GM19025 (cell line): ENCODE results near the gene CATSPER1.

Source experiments
- ATAC-seq: cut with Tn5 transposase; IDR thresholded peaks from one replicate; pipeline ENCODE4 v1.9.1; 2021; ENCODE audit warnings: mild to moderate bottlenecking, low read depth, moderate library complexity; ENCODE audit not compliant: unreplicated experiment

The CATSPER1 gene

DNA sequence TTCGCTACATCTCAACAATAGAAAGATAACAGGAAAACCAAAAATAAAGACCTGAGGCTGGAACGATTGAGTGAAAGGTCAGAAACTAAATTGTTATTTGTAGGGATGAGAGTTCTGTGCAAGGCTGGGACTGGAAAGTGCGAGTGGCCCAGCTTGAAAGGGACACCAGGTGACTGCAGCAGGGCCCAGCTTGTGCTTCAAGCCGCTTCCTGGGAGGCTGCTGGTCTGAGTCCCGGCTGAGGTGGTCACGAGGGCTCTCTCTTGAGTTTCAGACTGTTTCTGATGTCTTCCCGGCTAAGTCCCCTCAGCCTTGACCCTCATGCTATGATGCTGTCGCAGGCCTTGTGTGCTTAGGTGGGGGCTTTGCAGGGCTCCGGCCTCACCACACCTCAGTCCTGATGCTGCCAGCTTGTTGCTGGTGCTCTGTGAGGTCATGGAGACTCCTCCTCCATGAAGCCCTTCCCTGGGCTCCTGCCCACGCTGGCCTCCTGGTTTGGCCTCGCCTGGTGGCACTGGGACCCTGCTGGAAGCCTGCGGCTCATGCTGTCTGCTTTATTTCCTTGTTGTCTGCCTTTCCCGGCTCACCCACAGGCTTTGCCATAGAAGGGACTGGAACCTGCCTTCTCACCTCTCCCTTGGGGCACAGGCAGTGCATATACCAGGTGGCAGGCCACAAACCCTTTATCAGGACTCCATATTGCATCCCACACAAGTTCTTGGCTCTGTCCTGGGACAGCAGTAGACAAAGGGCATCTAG lies 20.0 kb downstream of the CATSPER1 start:
- ATAC-seq: no peak

DNA sequence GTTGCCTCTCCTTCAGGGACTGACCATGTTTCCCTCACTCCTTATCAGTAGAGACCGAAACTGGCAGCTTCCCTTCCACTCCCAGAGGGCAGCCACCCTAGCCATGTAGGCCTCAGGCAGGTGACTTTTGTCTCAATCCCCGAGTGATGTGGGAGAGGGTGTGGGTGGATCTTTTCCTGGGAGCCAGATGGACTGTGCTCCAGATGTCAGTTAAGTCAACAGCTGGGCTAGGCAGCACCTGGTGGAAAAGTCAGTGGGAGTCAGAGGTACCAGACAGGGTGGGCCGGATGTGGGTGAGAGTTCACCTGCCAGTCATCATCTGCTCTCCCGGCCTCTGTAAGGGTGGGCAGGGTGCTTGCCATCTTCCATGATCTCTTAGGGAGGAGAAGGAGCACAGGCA lies 22.1 kb downstream of the CATSPER1 start:
- no peak for ATAC-seq

DNA sequence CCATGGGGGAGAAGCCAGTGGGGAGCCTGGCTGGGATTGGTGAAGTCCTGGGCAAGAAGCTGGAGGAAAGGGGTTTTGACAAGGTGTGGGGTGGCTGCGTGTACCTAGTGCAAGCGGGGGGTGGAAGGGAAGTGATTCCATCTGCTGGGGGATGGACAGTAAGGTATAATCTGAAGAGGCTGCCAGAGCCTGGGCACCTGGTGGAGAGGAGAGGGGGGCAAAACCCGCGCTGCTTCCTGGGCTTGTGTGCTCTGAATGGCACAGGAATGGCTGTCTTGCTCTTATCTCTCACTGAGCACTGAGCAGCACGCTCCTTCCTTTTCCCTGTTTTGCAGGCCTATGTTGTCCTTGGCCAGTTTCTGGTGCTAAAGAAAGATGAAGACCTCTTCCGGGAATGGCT lies 23.0 kb downstream of the CATSPER1 start:
- ATAC-seq: no peak

DNA sequence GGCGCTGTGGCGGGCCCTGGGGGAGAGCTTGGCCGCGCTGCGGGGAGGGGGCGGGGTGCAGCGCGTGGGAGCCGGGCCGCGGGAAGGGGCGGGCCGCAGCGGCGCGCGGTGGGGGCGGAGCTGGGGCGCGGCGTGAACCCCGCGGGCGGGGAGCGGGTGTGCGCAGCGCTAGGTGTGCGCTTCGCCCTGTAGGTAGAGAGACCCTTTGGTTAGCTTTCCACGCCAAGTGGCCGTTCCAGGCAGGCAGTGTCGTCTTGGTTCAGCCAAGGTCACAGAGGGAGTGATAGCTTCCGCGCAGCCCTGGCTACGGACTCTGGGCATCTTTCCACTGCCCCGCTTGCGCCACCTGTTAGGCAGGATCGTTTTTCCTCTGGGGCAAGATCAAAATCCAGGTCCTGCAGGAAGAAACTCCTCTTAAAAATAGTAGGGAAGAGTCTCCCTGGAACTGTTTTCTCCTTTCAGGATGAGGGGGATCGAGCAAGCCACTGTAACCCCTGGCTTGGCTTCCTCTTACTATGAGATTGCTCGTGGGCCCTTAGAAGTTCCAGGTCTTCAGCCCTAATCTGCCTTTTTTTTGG lies 23.5 kb downstream of the CATSPER1 start:
- ATAC-seq: peak; percentile 47

DNA sequence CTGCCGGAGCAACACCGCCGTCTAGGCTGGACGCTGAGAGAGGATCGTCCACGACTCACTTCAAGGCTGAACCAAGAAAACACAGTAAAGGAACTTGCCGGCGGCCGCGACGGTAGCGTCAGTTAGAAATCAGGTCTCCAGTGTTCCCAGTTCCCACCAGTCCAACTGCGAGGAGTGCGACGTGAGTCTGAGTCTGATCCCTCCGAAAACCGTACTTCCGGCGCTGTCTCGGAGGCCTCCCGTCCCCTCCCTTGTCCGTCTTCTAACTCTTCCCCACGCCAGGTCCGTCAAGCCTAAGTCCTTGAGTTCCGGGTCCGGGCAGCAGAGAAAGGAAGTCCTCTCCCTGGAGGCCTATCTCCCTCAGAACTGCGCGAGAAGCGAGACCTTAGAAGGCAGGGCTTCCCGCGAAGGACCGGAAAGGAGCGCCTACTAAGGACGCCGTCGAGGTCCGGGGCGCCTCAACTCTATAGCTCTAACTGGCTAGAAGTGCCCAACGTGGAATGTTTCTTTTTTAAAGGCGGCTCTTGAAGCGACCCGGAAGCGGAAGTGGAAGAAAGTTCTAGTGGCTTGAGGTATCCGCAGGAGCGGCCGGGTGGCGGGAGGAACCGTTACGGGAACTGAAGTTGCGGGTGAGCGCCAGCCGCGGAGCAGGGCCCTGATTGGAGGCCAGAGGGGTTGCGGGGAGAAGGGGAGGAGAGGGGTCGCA lies 24.2 kb downstream of the CATSPER1 start, which contains the start of the genes BANF1 and EIF1AD:
BANF1 (plus strand) TSS at position 562 of the 706 bp plus-strand sequence. CDS start 748 bp downstream, outside the sequence.
EIF1AD (minus strand) TSS at position 216 of the 706 bp plus-strand sequence. CDS start 1,768 bp downstream, outside the sequence.
- ATAC-seq: peak; percentile 85

DNA sequence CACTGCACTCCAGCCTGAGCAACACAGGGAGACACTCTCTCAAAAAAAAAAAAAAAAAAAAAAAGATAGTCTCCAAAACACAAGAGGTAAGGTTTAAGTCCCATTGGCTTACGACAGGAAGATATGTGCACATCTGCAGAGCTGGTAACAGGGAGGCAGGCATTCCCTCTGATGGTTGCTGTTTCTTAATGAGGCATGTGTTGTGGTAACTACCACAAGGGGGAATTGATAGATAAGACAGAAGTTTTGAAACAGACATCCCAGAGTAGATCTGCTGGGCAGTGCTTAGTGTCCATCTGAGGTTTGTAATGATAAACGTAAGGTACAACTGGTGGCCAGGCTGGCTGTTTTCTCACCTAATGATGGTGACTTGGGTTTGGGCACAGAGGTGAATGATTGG lies 29.0 kb downstream of the CATSPER1 start:
- ATAC-seq: no peak

DNA sequence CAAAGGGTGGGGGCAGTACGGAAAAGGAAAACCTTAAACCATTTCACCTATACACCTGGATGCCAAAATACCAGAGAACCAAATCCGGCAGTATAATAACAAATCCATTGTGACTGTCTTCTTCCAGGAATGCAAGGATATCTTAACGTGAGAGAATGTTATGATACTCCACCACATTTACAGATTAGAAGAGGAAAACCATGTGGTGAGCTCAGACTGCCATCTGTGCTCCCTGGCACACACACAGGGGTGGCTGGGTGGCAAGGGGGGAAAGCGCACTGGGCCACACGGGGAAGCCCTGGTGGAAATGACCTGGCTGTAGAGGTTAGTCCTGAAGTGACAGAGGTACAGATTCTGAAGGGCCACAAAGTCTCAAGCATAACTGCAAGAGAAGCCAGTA lies 34.2 kb downstream of the CATSPER1 start:
- ATAC-seq: no peak

DNA sequence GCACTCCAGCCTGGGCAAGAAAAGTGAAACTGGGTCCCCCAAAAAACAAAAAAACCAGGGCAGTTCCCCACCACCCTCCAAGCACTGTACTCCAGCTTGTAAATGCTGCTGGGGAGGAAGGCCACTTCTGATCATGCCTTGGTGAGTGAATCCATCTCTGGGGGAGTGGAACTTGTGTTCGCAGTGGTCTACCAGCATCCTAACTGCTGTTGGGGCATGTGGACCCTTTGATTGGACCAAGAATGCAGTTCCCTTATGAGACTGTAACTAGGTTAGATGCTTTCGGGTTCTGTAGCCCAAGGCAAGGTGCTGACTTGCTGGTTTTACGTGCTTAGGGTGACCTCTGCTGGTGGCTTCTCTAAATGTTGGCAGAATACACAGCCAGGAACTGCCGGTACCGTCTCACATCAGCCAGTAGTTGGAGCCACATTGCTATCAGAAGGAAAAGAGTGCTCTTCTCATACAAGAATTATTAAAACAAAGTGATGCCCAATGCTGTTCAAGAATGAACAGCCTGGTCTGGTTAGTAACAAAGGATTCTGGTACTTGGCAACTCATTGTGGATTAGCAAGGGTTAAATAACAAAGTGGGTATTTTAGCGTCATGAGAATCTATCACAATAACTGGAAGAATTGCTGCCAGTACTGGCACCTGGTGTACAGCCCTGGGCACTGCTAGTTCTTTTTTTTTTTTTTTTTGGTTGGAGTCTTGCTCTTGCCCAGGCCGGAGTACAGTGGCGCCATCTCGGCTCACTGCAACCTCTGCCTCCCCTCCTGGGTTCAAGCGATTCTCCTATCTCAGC lies 37.3 kb downstream of the CATSPER1 start:
- peak; percentile 87 for ATAC-seq

DNA sequence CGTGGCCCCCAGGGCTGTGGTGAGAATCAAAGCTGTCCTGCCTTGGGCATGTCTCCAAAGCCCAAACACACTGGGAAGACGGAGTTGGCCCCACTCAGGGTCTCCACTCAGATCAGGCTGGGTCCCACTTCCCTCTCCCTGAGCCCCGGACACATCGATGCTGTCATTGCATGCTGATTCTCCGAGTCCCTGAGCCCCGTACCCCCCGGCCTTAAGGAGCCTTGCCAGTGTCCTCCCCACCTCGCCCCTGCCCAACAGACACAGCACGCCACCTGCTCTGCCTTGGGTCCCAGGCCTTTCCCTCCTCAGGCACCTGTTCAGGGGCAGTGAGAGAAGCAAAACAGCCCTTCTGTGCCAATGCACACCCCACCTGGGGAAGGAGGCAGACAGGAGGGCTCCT lies 38.9 kb downstream of the CATSPER1 start:
- no peak for ATAC-seq

DNA sequence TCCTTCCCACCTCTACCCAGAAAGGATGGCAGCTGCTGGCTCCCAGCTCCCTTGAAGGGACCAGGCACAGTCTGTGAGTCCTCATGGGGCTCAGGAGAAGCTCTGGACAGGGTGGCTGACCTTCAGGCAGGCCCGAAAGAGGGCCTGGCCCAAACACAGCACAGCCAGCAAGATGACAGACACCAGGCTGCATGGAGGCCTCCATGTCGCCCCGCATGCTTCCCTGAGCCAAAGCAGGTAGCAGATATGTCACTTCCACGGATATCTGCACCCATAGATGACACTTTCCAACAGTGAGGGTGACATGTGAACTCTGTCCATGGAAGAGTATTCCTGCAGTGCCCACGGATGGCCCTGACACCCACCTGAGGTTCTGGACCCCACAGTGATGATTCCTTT lies 42.7 kb downstream of the CATSPER1 start:
- ATAC-seq: no peak

DNA sequence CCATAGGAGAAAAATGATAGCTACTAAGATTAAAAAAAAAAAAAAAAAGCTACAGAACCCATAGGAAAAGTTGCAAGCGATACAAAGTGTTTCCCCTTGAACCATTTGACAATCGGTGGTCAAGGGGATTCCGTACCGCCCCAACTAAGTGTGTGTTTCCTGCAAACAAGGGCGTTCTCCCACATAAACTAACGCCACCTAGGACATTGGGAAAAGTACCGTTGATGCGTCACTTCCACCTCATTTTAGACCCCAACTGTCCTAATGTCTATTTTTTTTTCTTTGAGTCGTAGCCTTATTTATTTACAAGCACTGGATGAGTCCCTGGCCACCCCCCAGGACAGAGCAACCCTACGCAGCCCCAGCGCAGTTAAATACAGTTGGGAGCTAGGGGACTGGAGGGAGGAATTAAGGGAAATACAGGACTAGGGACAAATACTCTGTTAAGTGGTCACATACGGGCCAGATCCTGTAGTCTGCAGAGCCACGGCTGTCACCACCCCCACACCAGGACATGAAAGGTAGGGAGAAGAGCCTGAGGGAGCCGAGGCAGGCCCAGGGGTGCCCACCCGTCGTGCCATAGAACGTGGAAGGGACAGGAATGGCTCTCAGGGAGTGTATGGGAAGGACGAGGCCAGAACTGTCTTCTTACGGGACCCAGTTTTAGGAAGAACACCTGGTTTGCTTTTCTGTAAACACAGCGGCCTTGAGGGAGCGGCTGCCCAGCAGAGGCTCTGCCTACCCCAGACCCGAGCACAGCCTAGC lies 43.3 kb downstream of the CATSPER1 start:
- ATAC-seq: no peak

DNA sequence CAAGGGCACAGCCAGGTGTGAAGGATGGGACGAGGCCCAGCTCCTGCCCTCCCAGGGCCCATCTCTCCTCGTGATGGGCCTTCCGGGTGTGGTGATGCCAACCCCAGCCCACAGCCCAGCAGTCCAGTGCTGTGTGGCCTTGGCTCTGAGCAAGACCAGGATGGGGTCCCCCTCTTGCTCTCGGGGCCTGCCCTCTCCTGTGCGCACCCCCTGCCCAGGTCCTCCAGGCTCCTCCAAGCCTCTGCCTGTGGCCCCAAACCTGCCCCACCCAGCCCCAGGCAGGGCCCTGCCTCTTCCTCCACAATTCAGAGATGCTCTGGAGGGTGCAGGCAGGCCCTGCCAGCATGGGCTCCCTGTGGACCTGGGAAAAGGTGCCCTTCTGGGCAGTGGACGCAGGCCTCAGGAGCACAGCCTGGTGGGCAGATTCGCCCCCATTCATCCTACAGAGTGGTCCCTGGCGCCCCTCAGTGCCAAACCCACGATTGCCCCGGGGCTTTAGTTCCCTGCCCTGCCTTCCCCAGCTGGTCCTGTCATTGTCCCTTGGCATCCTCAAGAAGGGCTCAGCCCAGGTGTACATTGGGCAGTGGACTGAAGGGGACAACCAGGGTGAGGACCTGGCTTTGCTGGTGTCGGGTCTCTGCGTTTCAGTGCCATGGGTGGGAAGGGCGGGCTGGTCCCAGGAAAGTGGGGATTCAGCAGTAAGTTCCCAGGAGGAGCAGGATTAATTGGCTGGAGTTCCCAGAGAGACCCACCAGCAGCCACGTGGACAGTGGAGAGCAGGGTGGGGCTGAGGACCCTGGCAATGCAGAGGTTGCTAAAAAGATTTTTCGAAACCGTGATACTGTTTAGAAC lies 44.1 kb downstream of the CATSPER1 start:
- ATAC-seq: no peak

DNA sequence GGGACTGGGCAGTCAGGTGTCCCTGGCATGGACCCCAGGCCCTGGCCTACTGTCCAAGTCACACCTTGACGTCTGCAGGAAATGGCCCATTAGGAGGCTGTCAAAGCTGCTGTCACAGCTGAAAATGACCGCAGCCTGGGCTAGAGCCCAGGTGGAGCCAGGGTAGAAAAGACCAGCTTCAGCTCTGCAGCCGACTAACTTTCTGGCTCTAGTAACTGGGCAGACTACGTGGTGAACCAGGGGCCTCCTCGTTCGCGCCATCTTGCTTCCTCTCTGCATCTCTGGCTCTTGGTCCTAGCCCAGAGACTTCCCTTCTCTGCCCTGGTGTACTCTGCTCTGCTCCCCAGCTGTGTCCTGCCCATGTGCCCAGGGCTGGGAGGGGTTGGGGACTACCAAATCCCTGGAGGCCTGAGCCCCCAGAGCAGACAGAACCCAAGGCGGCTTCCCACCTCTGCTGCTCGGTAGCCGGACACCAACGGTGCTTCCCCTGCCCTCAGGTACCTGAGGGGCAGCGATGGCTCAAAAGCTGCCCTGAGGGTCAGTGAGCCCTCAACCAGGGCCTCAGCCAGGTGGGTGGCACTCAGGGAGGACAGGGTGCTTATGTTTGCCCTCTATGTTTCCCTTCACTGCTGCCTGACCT lies 45.1 kb downstream of the CATSPER1 start:
- ATAC-seq: no peak

DNA sequence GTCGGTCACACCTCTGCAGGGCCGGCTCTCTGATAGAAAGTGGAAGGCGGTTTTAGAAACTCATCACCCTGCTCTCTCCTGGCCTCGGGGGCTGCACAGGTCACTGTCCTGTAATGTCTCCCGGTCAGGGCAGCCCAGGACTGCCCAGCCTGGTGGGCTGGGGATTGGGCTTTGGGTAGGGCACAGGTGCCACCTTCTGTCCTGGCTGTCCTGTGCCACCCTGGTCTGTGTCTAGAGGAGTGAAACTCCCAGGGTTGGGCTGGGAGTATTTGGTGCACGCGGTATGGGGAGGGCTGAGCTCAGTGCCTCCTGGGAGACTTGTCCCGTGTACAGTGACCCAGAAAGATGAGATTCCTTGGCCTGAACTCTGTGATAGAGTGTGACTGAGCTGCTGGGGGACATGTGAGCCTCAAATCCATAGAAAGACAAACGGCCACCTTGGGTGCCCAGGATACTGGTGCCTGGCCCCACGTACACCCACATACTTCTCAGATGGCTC lies 47.0 kb downstream of the CATSPER1 start:
- no peak for ATAC-seq

DNA sequence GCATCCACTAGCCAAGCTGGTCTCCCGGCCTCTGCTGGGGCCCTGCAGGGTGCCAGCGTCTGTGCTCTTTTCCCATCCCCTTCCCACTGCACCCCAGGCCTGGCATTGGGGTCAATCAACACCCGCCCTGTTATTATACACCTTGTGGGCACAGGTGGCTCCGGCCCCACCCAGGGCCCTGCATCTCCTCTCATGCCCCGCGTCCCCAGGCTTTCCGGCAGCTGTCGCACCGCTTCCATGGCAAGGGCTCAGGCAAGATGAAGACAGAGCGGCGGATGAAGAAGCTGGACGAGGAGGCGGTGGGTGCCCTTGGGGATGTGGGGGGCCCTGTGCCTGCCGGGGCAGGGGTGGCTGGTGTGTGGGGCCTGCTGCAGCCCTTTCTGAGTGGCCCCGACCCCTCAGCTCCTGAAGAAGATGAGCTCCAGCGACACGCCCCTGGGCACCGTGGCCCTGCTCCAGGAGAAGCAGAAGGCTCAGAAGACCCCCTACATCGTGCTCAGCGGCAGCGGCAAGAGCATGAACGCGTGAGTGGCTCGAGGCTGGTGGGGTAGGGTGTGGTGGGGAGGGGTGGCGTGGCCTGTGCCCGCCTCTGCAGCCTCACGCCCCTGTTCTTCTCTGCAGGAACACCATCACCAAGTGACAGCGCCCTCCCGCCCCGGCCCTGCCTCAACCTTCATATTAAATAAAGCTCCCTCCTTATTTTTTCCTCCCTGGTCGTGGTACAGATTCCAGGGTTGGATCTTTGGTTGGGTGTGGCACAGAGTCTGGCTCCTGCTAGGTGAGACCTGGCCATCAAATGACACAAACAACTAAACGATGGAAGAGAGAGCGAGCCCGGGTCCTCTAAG lies 47.7 kb downstream of the CATSPER1 start:
- no peak for ATAC-seq

DNA sequence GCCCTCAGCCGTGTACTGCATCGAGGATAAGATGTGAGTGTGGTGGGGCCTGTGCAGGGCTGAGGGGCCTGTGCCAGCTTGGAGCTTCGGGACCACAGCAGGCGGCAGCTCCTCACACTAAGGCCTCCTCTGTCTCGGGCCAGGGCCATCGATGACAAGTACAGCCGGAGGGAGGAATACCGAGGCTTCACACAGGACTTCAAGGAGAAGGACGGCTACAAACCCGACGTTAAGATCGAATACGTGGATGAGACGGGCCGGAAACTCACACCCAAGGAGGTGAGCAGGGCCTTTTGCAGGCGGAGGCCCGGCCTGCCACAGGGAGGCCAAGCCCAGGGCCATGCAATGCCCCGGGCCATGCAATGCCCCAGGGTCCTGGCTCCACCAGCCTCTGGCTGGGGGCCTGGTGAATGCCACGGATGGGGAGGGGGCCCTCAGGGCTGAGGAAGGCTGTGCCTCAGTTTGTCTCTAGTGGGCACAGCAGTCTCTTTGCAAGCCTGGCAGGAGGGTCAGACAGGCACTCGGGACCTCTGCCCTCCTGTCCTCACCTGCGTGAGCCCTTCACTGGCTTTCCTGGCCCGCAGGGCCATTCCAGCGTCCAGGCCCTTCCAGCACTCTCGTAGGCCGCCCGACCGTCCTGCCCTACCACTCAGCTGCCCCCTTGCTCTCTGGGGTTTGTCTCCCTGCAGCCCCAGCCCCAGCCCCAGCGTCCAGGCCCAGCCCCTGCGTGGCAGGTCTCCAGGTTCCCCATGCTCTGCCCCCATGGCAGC lies 48.5 kb downstream of the CATSPER1 start:
- ATAC-seq: no peak
